Trophoblast cell (in vitro differentiated cells and primary cell): ENCODE results near the gene PTCD3.

ENCODE experiments used
- DNase-seq, 2 donors: peaks; one replicate each; pipeline ENCODE4 v3.0.0-alpha.2; 2016
- H2AFZ ChIP-seq: 2 replicates; pipeline ENCODE4 v1.6.1; 2013; ENCODE audit warnings: low read length, moderate library complexity, mild to moderate bottlenecking; ENCODE audit not compliant: insufficient read depth, poor library complexity
- H2AK5ac ChIP-seq: 2 replicates; pipeline ENCODE4 v1.6.1; 2013; ENCODE audit warnings: mild to moderate bottlenecking, low read length
- H2BK120ac ChIP-seq: 2 replicates; pipeline ENCODE4 v1.6.1; 2013; ENCODE audit warnings: low read length, mild to moderate bottlenecking, moderate library complexity; ENCODE audit not compliant: insufficient read depth, poor library complexity
- H2BK12ac ChIP-seq: 2 replicates; pipeline ENCODE4 v1.6.1; 2013; ENCODE audit warnings: mild to moderate bottlenecking, low read length, moderate library complexity
- H2BK5ac ChIP-seq: 2 replicates; pipeline ENCODE4 v1.6.1; 2013; ENCODE audit warnings: low read length, low read depth, moderate library complexity, mild to moderate bottlenecking; ENCODE audit not compliant: poor library complexity
- H3K14ac ChIP-seq: 2 replicates; pipeline ENCODE4 v1.6.1; 2013; ENCODE audit warnings: mild to moderate bottlenecking, low read length
- H3K18ac ChIP-seq: 2 replicates; pipeline ENCODE4 v1.6.1; 2013; ENCODE audit warnings: mild to moderate bottlenecking, low read length
- H3K23ac ChIP-seq: 2 replicates; pipeline ENCODE4 v1.6.1; 2013; ENCODE audit warnings: low read length
- H3K27ac ChIP-seq: 2 replicates; pipeline ENCODE4 v1.5.1; 2013; ENCODE audit warnings: low read depth, mild to moderate bottlenecking, inconsistent platforms, low read length, moderate library complexity
- H3K27me3 ChIP-seq: 2 replicates; pipeline ENCODE4 v1.6.1; 2013; ENCODE audit warnings: inconsistent platforms, mild to moderate bottlenecking, low read length, moderate library complexity; ENCODE audit not compliant: insufficient read depth
- H3K36me3 ChIP-seq, 2 experiments: 1 replicate in 1 of 2; 2 replicates in 1 of 2; pipeline ENCODE4 v1.6.1; 2013; ENCODE audit warnings: low read length in 2 of 2, mild to moderate bottlenecking in 2 of 2, moderate library complexity in 1 of 2; ENCODE audit not compliant: insufficient read depth in 2 of 2, control insufficient read depth in 1 of 2
- H3K4ac ChIP-seq: 2 replicates; pipeline ENCODE4 v1.6.1; 2013; ENCODE audit warnings: low read depth, mild to moderate bottlenecking, low read length, moderate library complexity
- H3K4me1 ChIP-seq, 2 experiments: 1 replicate in 1 of 2; 2 replicates in 1 of 2; pipeline ENCODE4 v1.6.1; 2013; ENCODE audit warnings: low read length in 2 of 2, mild to moderate bottlenecking in 2 of 2, moderate library complexity in 1 of 2; ENCODE audit not compliant: insufficient read depth in 2 of 2, control insufficient read depth in 1 of 2
- H3K4me2 ChIP-seq: 2 replicates; pipeline ENCODE4 v1.6.1; 2013; ENCODE audit warnings: inconsistent platforms, mild to moderate bottlenecking, low read length, moderate library complexity
- H3K4me3 ChIP-seq: 2 replicates; pipeline ENCODE4 v1.5.1; 2013; ENCODE audit warnings: mild to moderate bottlenecking, low read depth, low read length, inconsistent platforms
- H3K79me1 ChIP-seq: one replicate; pipeline ENCODE4 v1.6.1; 2013; ENCODE audit warnings: low read length
- H3K79me2 ChIP-seq: 2 replicates; pipeline ENCODE4 v1.6.1; 2013; ENCODE audit warnings: low read length, mild to moderate bottlenecking; ENCODE audit not compliant: control insufficient read depth, insufficient read depth, poor library complexity
- H3K9ac ChIP-seq: 2 replicates; pipeline ENCODE4 v1.6.1; 2013; ENCODE audit warnings: mild to moderate bottlenecking, low read length
- H3K9me3 ChIP-seq: 2 replicates; pipeline ENCODE4 v1.6.1; 2013; ENCODE audit warnings: low read depth, mild to moderate bottlenecking, control low read depth, inconsistent platforms, low read length; ENCODE audit not compliant: insufficient read depth
- H4K12ac ChIP-seq: 2 replicates; pipeline ENCODE4 v1.6.1; 2013; ENCODE audit warnings: low read depth, mild to moderate bottlenecking, low read length, moderate library complexity
- H4K8ac ChIP-seq: 2 replicates; pipeline ENCODE4 v1.6.1; 2013; ENCODE audit warnings: low read depth, mild to moderate bottlenecking, low read length, moderate library complexity
- H4K91ac ChIP-seq: one replicate; pipeline ENCODE4 v1.6.1; 2013; ENCODE audit warnings: low read depth, mild to moderate bottlenecking, low read length, moderate library complexity
- WGBS: extraction: QIAGEN DNeasy Blood & Tissue Kit; methylation state at CpG from one replicate; pipeline ENCODE4 v1.1.7; 2013; ENCODE audit warnings: missing lambda C conversion rate; ENCODE audit not compliant: insufficient read length, insufficient coverage; ENCODE audit errors: extremely low coverage; 5-methylcytosine and 5-hydroxymethylcytosine counted together

The PTCD3 gene

DNA sequence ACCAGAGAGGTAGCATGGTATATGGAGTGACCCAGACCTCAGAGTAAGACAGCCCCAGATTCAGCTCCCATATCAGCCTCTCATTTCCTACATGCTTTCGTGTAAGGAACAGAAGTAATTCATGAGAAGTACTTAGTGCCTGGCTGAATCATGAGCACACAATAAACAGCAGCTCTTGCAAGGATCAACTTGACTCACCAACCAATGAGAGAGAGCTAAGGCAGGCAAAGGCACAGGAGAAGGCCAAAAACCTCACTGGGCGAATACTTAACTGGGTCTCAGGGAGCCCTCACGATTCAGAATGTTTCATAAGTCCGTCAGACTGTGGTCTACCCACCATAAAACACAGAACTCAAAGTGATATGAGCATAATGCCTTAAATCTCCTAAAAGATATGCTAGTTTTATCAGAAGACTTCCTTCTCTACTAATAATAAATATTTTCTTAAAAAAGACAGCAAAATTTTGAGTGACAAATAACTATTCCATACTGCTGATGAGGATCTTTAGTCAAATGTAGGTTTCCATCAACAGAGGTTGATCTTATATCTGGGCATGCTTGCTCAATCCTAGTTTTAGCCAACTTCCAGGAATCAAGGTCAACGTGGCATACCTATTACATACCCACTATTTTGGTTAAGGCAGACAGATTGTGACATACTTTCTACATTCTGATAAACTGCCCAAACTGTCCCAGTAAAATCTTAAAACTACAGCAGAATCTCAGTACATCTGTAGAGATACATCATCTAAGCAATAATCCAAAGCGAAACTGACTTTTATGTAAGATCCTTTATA, 54.3 kb downstream of the PTCD3 start:
- H3K36me3 ChIP-seq, result peaks cover 29 to 45% of the 10 kb centered on the region in 2 experiments
- H3K27me3 ChIP-seq, result no peaks in the 10 kb centered on the region
- no peak overlapping the region for H2AFZ ChIP-seq
- H3K9me3 ChIP-seq, result no peaks in the 10 kb centered on the region
- H3K14ac ChIP-seq, result no peak overlapping the region
- no peak overlapping the region for H2AK5ac ChIP-seq
- H2BK120ac ChIP-seq, result no peak overlapping the region
- no peak for DNase-seq
- no peak overlapping the region for H4K8ac ChIP-seq
- no peak overlapping the region for H3K18ac ChIP-seq
- no peak overlapping the region for H2BK12ac ChIP-seq
- H3K79me2 ChIP-seq, result no peaks in the 10 kb centered on the region
- H3K4me1 ChIP-seq, result no peaks in the 10 kb centered on the region
- H4K12ac ChIP-seq, result no peak overlapping the region
- H4K91ac ChIP-seq, result no peak overlapping the region
- no peaks in the 10 kb centered on the region for H3K79me1 ChIP-seq
- no peak overlapping the region for H3K4me3 ChIP-seq
- H3K9ac ChIP-seq, result no peak overlapping the region
- no peak overlapping the region for H3K23ac ChIP-seq
- WGBS, result no CpG with 5 or more reads among the region's 6 CpGs
- H3K4ac ChIP-seq, result no peak overlapping the region
- no peak overlapping the region for H3K27ac ChIP-seq
- H3K4me2 ChIP-seq, result no peak overlapping the region
- no peak overlapping the region for H2BK5ac ChIP-seq

DNA sequence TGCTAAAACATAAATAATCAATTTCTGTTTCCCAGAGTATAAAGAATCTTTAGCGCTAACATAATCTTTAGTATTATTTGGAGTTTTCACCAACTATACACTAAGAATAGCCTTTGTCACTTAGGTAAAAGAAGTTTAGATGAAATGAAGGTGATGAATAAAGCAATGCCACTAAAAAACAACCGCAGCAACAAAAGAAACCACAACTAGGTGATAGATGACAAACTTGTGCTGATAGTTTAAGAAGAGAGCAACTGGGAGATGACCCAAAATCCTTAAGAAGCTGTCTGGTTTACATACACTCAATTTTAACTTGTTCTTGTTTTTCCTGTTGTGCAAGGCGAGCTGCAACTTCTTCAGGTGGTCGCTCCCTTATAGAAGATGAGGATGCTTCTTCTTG, 64.4 kb downstream of the PTCD3 start:
- no peak overlapping the region for H3K4ac ChIP-seq
- H4K12ac ChIP-seq, result no peak overlapping the region
- H3K9ac ChIP-seq, result no peak overlapping the region
- no peak overlapping the region for H3K4me2 ChIP-seq
- H2AFZ ChIP-seq, result no peak overlapping the region
- no peaks in the 10 kb centered on the region for H3K27me3 ChIP-seq
- no peak overlapping the region for H3K4me3 ChIP-seq
- no peak for DNase-seq
- H3K79me2 ChIP-seq, result no peaks in the 10 kb centered on the region
- H3K14ac ChIP-seq, result no peak overlapping the region
- H3K4me1 ChIP-seq, result peaks cover 0 to 2% of the 10 kb centered on the region in 2 experiments
- no peaks in the 10 kb centered on the region for H3K79me1 ChIP-seq
- no peak overlapping the region for H4K91ac ChIP-seq
- no peak overlapping the region for H3K27ac ChIP-seq
- no CpG with 5 or more reads among the region's 4 CpGs for WGBS
- peaks cover 13 to 14% of the 10 kb centered on the region in 2 experiments for H3K36me3 ChIP-seq
- no peak overlapping the region for H3K18ac ChIP-seq
- no peak overlapping the region for H2AK5ac ChIP-seq
- no peak overlapping the region for H4K8ac ChIP-seq
- H3K9me3 ChIP-seq, result no peaks in the 10 kb centered on the region
- H2BK5ac ChIP-seq, result no peak overlapping the region
- H3K23ac ChIP-seq, result no peak overlapping the region
- H2BK12ac ChIP-seq, result no peak overlapping the region
- H2BK120ac ChIP-seq, result no peak overlapping the region

DNA sequence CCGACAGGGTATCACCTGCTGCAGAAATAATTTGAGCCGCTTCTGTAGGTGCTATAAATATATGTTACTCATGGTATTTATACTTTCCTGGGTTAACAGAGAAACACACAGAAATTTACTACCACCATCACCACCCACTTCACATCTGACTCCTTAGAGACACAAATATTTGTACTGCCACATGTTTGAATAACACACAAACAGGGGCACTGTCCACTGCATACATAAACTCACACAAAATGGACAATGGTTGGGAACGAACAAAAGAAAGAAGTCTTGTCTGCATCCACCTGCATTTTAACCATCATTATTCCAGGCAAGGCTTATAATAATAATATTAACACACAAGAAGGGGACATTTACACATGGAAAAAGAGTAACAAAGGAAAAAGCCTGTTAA, 65.3 kb downstream of the PTCD3 start:
- Histone ChIP-seq H2AK5ac (no peak overlapping the region), H3K14ac (no peak overlapping the region), H4K8ac (no peak overlapping the region), H3K4me1 (peaks cover 0 to 2% of the 10 kb centered on the region in 2 experiments), H3K18ac (no peak overlapping the region), H3K36me3 (peaks cover 9 to 10% of the 10 kb centered on the region in 2 experiments), H3K4me3 (no peak overlapping the region), H2BK5ac (no peak overlapping the region), H2BK120ac (no peak overlapping the region), H2AFZ (no peak overlapping the region), H3K9ac (no peak overlapping the region), H4K12ac (no peak overlapping the region), H3K9me3 (no peaks in the 10 kb centered on the region), H3K4me2 (no peak overlapping the region), H2BK12ac (no peak overlapping the region), H3K23ac (no peak overlapping the region), H3K27ac (no peak overlapping the region), H3K27me3 (no peaks in the 10 kb centered on the region), H4K91ac (no peak overlapping the region), H3K79me1 (no peaks in the 10 kb centered on the region), H3K79me2 (no peaks in the 10 kb centered on the region), H3K4ac (no peak overlapping the region)
- DNase-seq, result no peak
- WGBS, result no CpG with 5 or more reads among the region's 3 CpGs

DNA sequence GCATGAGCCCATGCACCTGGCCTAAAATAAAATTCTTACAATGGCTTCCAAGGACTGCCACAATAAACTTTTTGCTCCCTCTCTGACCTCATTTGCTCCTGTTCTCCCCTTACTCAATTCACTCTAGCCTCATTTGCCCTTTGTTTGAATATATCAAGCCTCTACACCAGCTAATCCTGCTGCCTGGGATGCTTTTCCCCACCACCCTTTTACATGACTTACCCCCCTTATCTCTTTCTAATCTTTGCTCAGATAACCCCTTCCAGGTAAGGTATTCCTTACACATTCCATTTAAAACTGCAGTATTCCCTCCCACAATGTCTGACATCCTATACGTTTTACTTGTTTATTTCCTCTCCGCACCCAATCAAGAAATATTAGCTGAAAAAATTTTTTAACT, 66.6 kb downstream of the PTCD3 start:
- H2AK5ac ChIP-seq, result no peak overlapping the region

More for the DNA sequence above, 66.6 kb downstream of the PTCD3 start:
- H3K4ac ChIP-seq, result no peak overlapping the region
- no peak overlapping the region for H3K18ac ChIP-seq
- H3K36me3 ChIP-seq, result peaks cover 7 to 8% of the 10 kb centered on the region in 2 experiments
- no peak overlapping the region for H4K12ac ChIP-seq
- no peak overlapping the region for H4K8ac ChIP-seq
- no peak for DNase-seq
- no peaks in the 10 kb centered on the region for H3K9me3 ChIP-seq
- no peaks in the 10 kb centered on the region for H3K27me3 ChIP-seq
- no peak overlapping the region for H3K14ac ChIP-seq
- no peak overlapping the region for H2BK12ac ChIP-seq
- H2BK120ac ChIP-seq, result no peak overlapping the region
- no peak overlapping the region for H3K27ac ChIP-seq
- no CpG with 5 or more reads among the region's 2 CpGs for WGBS
- H2BK5ac ChIP-seq, result no peak overlapping the region
- H3K4me2 ChIP-seq, result no peak overlapping the region
- no peaks in the 10 kb centered on the region for H3K79me2 ChIP-seq
- peaks cover 0 to 2% of the 10 kb centered on the region in 2 experiments for H3K4me1 ChIP-seq
- no peak overlapping the region for H3K9ac ChIP-seq
- no peak overlapping the region for H2AFZ ChIP-seq
- no peak overlapping the region for H3K23ac ChIP-seq
- no peaks in the 10 kb centered on the region for H3K79me1 ChIP-seq
- H3K4me3 ChIP-seq, result no peak overlapping the region
- no peak overlapping the region for H4K91ac ChIP-seq
